Skeletal muscle satellite cell (primary cell): ENCODE results near the gene TICAM2.

ENCODE experiments used
- H3K27me3 ChIP-seq: 2 replicates; pipeline ENCODE4 v1.7.0; 2013; ENCODE audit warnings: low read length; ENCODE audit not compliant: control insufficient read depth, insufficient read depth
- H3K36me3 ChIP-seq: 2 replicates; pipeline ENCODE4 v1.7.0; 2013; ENCODE audit warnings: mild to moderate bottlenecking, control low read depth, low read length; ENCODE audit not compliant: insufficient read depth
- H3K4me1 ChIP-seq: 2 replicates; pipeline ENCODE4 v1.7.0; 2013; ENCODE audit warnings: low read length; ENCODE audit not compliant: control insufficient read depth, insufficient read depth
- H3K4me2 ChIP-seq: 2 replicates; pipeline ENCODE4 v1.7.0; 2013; ENCODE audit warnings: mild to moderate bottlenecking, low read length
- H3K4me3 ChIP-seq: 2 replicates; pipeline ENCODE4 v1.7.0; 2013; ENCODE audit warnings: low read length
- H3K9ac ChIP-seq: 2 replicates; pipeline ENCODE4 v1.7.0; 2013; ENCODE audit warnings: mild to moderate bottlenecking, low read depth, low read length, moderate library complexity
- H3K9me3 ChIP-seq: replicated peaks from 2 replicates; pipeline ENCODE4 v1.7.0; 2013; ENCODE audit warnings: mild to moderate bottlenecking, control low read depth, low read length

TICAM2 gene

DNA sequence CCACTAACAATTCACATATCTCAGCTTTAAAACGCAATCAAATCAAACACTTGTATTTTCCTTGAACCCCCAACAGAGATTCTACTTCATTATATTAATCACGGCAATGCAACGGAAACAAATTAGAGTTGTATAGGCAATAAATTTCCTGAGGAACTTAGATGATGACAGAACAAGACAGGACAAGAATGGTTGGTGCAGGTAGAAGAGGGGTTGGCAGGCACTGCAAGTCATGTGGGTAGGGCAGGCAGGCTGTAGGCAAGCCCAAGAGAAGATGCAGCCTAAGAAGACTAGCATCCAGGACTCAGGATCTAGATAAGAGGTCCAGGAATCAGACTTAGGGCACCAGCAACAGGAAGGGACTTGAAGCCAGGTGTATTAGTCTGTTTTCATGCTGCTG lies 41.1 kb downstream of the TICAM2 start:
- H3K36me3 ChIP-seq = no peaks in the 10 kb centered on the region
- H3K9me3 ChIP-seq = no peaks in the 10 kb centered on the region
- H3K4me1 ChIP-seq = peaks cover 36% of the 10 kb centered on the region
- H3K9ac ChIP-seq = no peak overlapping the region
- H3K4me2 ChIP-seq = no peak overlapping the region
- H3K27me3 ChIP-seq = no peaks in the 10 kb centered on the region
- H3K4me3 ChIP-seq = no peak overlapping the region

DNA sequence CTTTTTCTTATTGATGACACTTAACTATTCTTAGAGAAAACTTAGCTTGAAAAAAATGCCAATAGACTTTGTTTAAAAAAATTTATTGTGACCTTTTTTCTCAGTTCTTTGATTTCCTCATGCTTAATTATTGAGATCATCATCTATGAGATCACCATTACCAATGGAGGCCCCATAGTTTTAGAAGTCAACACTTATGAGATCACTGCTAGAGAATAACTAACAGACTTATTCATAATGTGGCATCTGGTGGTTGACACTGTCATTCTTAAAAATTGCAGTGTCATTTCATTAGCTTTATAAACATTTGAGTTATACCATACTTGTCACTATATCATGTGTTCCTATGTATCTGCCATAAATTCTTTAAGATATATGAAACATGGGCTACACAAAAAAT lies 42.8 kb downstream of the TICAM2 start:
- H3K4me2 ChIP-seq = peak overlapping the region; percentile 53
- peak overlapping the region; percentile 51 for H3K9ac ChIP-seq
- no peaks in the 10 kb centered on the region for H3K27me3 ChIP-seq
- H3K4me3 ChIP-seq = no peak overlapping the region
- H3K36me3 ChIP-seq = no peaks in the 10 kb centered on the region
- H3K9me3 ChIP-seq = no peaks in the 10 kb centered on the region
- H3K4me1 ChIP-seq = peaks cover 36% of the 10 kb centered on the region

DNA sequence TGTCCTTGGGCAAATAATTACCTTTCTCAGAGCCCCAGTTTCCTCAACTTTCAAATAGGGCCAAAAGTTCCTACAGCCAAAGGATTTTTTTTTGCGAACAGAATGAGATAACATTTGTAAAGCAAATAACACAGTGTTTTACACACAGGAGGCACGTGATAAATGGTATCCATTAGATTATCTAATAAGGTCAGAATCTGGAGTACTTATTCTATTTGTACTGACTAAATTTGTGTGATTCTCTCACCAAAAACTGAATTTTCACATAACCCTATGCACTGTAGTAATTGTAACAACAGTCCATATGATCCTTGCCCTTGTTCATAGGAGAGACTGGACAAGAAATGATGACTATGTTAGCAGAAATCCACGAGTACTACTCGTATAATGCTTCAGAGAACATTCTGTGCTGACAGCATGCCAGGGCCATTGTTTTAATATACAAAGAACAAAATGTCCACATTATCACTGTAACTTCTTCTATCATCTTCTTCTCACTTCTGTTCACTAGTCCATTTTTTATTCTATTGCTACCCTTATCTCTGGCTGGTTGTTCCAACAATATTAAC lies 43.8 kb downstream of the TICAM2 start:
- H3K4me2 ChIP-seq = peak overlapping the region; percentile 53
- H3K4me3 ChIP-seq = no peak overlapping the region
- H3K9me3 ChIP-seq = no peaks in the 10 kb centered on the region
- peak overlapping the region; percentile 51 for H3K9ac ChIP-seq
- no peaks in the 10 kb centered on the region for H3K27me3 ChIP-seq
- peaks cover 36% of the 10 kb centered on the region for H3K4me1 ChIP-seq
- H3K36me3 ChIP-seq = no peaks in the 10 kb centered on the region

DNA sequence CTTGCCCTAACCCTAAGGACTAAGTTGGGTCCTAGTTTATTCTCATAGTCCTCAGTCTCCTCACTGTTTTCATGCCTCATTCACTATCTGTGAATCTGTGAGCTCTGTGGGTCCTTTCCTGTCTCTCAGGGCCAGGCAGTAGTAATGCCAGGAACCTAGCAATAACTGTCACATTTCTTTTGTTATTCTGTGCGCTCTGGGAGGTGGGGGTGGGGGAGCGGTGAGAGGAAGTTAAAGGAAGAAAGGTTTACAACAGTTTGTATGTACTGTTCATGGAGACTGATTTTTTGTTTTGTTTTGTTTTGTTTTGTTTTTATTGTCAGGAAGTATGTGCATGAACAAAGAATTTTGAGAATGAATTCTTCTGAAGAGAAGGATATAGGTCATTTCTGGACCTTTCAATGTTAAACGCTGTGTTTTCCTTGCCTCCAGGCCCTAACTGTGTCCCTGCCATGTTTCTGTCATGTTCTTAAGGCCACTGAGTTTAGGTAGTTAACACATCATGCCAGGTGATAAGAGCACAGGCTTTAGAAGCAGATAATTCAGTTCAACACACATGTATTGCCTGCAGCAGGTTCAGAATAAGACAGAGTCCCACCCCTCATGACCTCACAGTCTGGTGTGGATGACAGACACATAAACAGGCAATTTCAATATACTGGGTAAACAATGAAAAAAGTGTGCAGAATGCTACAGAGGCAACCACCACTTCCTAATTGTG lies 44.5 kb downstream of the TICAM2 start:
- Histone ChIP-seq H3K36me3 (no peaks in the 10 kb centered on the region), H3K4me2 (peak overlapping the region; percentile 53), H3K9me3 (no peaks in the 10 kb centered on the region), H3K9ac (peak overlapping the region; percentile 61), H3K4me3 (no peak overlapping the region), H3K4me1 (peaks cover 36% of the 10 kb centered on the region), H3K27me3 (no peaks in the 10 kb centered on the region)

DNA sequence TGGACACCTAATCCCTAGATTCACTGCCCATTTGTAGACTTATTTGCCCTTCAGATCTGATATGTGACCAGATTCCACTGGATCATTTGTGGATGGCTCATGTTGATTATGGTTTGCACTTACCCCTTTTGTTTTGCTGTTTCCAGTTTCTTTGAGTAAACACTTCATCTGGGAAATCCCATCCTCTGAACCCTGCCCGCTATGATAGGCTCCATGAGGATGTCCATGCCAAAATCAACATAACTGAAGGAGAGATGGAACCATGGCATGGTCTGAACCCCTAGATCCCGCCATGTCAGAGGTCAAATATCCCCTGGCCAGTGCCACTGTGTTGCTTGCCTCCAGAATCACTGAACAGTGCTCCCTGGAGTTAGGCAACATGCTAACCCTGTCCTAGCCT lies 46.0 kb downstream of the TICAM2 start:
- no peaks in the 10 kb centered on the region for H3K36me3 ChIP-seq
- no peak overlapping the region for H3K4me3 ChIP-seq
- H3K9ac ChIP-seq = no peak overlapping the region
- no peaks in the 10 kb centered on the region for H3K27me3 ChIP-seq
- peaks cover 45% of the 10 kb centered on the region for H3K4me1 ChIP-seq
- no peak overlapping the region for H3K4me2 ChIP-seq
- H3K9me3 ChIP-seq = no peaks in the 10 kb centered on the region

DNA sequence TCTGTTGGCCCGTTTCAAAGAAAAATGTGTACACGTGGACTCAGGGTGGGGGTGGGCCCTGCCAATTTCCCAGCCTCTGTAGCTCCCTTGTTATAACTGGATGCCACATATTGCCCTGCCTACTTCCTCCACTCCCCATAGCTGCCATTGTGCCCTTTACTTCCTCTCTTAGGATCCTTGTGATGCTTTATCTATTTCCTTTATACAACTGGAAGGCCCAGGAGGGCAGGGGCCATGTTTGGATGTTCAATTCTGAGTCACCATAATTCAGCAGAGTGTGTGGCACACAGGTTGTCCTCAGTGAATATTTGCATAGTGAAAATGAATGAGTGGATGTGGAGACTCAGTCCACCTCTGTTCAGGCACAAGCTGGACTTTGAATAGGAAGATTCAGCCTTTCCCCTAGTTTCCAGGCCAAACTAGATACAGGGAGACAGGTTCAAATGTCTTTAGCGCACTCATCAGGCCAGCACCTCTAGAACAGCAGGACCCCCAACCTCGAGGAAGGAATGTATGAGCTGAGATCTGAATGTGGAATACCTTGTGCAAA lies 47.1 kb downstream of the TICAM2 start:
- H3K9ac ChIP-seq = no peak overlapping the region
- no peaks in the 10 kb centered on the region for H3K36me3 ChIP-seq
- no peak overlapping the region for H3K4me3 ChIP-seq
- H3K4me2 ChIP-seq = no peak overlapping the region
- H3K4me1 ChIP-seq = peaks cover 47% of the 10 kb centered on the region
- H3K9me3 ChIP-seq = no peaks in the 10 kb centered on the region
- H3K27me3 ChIP-seq = no peaks in the 10 kb centered on the region

DNA sequence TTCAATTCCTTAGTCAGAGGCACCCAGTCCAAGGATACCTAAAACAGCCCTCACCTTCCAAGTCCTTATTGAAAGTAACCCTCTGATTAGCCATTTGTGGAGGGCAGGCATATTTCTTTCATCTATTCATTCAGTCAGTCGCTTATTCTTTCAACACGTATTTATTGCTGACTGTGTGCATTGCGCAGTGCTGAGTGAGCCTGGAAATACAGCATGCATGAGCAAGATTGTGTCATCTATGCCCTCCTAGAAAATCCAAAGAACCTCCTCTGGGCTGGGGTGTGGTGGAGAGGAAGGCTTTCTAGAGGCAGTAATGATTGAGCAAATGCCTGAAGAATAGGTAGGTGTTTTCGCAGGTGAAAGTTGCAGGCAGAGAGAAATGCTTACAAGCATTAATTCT lies 49.2 kb downstream of the TICAM2 start:
- Histone ChIP-seq H3K27me3 (no peaks in the 10 kb centered on the region), H3K36me3 (no peaks in the 10 kb centered on the region), H3K9ac (no peak overlapping the region), H3K4me1 (peaks cover 27% of the 10 kb centered on the region), H3K4me3 (no peak overlapping the region), H3K4me2 (no peak overlapping the region), H3K9me3 (no peaks in the 10 kb centered on the region)

DNA sequence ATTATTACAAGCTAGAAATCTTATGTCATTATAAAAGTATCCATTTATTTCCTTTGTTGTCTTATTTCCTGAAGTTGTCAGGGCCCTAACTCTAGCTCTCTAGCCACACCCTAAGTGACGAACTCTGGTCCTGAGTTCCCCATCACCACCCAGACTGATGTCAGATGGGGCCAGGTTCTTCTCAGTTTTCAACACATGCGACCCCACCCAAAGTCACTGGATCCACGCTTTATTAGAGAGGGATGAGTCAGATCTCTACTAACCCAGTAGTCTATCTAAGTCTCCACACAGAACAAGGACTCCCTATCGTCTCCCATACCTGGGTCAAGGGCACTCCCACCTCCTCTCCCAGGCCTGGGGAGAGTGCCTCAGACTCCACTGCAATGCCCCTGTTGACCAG lies 50.9 kb downstream of the TICAM2 start:
- Histone ChIP-seq H3K4me3 (no peak overlapping the region), H3K36me3 (no peaks in the 10 kb centered on the region), H3K4me2 (no peak overlapping the region), H3K4me1 (peaks cover 13% of the 10 kb centered on the region), H3K27me3 (no peaks in the 10 kb centered on the region), H3K9me3 (no peaks in the 10 kb centered on the region), H3K9ac (no peak overlapping the region)

DNA sequence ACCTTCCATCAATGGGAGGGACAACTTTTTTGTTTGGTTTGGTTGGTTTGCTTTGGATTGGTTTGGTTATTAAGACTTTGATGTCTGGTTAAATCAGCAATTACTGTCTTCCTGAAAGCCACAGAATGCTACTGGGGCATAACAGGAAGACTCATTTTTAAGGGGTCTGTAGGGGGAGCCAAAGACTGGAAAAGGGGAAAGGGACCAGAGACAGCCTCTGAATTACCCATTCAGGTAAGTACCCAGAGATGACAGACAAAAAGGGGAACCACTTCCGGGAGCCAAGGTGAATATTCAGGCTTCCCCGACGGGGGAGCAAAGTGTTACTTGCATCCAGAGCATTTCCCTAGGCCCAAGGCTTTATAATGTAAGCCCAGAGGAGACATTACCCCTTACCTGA lies 53.1 kb downstream of the TICAM2 start:
- no peak overlapping the region for H3K4me3 ChIP-seq
- H3K9ac ChIP-seq = no peak overlapping the region

DNA sequence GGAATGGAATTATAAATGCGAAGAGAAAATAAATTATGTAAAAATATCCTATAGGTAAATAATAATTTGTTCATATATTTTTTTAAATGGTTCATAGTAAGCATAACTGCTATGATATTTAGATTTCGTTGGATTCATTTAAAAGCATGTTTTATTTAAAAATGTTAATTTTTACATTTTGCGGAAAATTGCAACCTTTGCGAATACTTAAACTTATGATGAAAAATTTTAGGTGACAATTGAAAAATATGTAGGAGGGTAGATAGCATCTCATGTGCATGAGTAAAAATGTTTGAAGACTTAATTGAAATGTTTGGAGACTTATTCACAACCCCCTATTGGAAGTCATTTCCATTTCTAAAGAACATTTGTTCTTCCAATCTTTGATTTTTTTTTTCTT lies 53.6 kb downstream of the TICAM2 start:
- H3K9ac ChIP-seq = no peak overlapping the region
- H3K27me3 ChIP-seq = no peaks in the 10 kb centered on the region
- peaks cover 17% of the 10 kb centered on the region for H3K4me1 ChIP-seq
- no peaks in the 10 kb centered on the region for H3K36me3 ChIP-seq
- peaks cover 3% of the 10 kb centered on the region for H3K9me3 ChIP-seq
- H3K4me3 ChIP-seq = no peak overlapping the region
- no peak overlapping the region for H3K4me2 ChIP-seq

More for the DNA sequence above, 53.1 kb downstream of the TICAM2 start:
- Histone ChIP-seq H3K27me3 (no peaks in the 10 kb centered on the region), H3K4me1 (peaks cover 17% of the 10 kb centered on the region), H3K36me3 (no peaks in the 10 kb centered on the region), H3K9me3 (peaks cover 3% of the 10 kb centered on the region), H3K4me2 (no peak overlapping the region)

DNA sequence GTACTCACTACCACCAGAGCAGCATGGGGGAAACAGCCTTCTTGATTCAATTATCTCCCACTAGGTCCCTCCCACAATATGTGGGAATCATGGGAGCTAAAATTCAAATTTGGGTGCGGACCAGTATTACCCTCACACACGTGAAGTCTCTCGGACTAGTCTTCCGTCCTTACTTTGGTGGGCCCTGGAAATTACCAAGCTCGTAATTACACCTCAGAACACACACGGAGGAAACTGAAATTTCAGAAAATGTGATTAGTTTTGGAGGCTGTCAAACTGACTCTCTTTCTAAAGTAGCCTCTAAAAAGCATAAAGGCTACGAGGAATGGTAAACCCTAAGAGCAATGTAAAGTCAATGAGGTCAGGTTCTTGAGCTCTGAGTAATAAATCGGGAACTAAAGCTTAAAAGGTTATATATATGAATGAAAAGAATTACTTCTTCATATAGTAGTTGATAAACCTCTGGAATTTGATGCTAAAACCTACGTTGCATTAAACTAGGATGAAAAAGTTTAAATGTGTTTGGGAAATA lies 56.9 kb downstream of the TICAM2 start:
- Histone ChIP-seq H3K9ac (peak overlapping the region; percentile 63), H3K4me1 (peaks cover 4% of the 10 kb centered on the region), H3K27me3 (no peaks in the 10 kb centered on the region), H3K4me3 (peak overlapping the region; percentile 56), H3K4me2 (peak overlapping the region; percentile 77), H3K36me3 (peaks cover 24% of the 10 kb centered on the region), H3K9me3 (peaks cover 3% of the 10 kb centered on the region)
